Stimulated activated CD8-positive, alpha-beta memory T cell treated with anti-CD3 and anti-CD28 coated beads, Interleukin-2, amount 100 ng/mL, for 1 hour (primary cell): ENCODE measurements around the gene C1QA.
"Not testable (repeated sequence)": the region's sequence is repeated elsewhere in the genome, so short reads cannot be mapped to it uniquely, and the experiment has no call there.

Experiments
- DNase-seq, 2 donors: peaks; one replicate each; pipeline ENCODE4 v3.0.0-alpha.2; 2020; ENCODE audit warnings: low read depth in 2 of 2

The C1QA gene

GRCh38 chr1:22673486-22674409 lies 37.3 kb downstream of the C1QA start:
- DNase-seq = no peak

- DNase-seq = no peak
Measured at GRCh38 chr1:22674410-22674749, 38.0 kb downstream of the C1QA start.

DNA sequence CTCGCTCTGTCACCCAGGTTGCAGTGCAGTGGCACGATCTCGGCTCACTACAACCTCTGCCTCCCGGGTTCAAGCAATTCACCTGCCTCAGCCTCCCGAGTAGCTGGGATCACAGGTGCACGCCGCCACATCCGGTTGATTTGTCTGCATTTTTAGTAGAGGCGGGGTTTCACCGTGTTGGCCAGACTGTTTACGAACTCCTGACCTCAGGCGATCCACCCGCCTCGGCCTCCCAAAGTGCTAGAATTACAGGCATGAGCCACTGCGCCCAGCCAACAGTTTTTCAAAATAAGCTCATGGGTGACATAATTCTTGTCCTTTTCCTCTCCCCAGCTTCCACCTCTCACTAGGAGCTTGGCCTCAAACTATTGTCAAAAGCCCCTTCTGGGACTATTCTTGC lies 39.7 kb downstream of the C1QA start:
- DNase-seq = not testable (repeated sequence)

DNA sequence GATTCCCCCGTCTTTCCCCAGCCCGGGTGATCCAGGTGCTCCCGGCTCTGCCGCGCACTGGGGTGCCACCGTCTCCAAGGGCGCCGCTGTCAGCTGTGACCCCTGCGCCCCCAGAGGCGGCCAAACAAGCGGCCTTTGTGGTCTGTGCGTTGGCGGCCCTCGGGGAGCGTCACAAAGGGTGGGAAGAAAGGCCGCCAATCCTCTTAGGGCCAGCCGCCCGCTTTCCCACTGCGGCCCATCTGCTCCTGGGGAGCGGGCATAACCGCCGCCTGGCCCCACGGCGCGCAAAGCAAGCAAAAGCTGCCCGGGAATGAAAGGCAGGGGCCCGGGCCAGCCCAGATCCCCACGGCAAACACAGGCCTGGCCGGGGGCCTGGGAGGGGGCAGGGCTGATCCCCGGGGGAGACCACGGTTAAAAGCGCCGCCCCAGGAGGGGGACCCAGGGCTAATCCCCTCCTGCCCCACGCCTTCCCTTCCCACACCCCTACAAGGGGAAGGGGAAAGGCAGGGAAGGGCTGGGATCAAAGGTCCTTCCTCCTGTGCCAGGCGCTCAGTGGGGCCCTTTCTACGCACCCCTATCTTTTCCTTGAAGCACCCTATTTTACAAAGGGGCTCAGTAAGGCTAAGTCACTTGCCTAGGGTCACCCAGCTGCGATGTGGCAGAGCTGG lies 40.6 kb downstream of the C1QA start:
- DNase-seq = no peak

- no peak for DNase-seq
Measured at GRCh38 chr1:22677931-22678896, 41.8 kb downstream of the C1QA start.

DNA sequence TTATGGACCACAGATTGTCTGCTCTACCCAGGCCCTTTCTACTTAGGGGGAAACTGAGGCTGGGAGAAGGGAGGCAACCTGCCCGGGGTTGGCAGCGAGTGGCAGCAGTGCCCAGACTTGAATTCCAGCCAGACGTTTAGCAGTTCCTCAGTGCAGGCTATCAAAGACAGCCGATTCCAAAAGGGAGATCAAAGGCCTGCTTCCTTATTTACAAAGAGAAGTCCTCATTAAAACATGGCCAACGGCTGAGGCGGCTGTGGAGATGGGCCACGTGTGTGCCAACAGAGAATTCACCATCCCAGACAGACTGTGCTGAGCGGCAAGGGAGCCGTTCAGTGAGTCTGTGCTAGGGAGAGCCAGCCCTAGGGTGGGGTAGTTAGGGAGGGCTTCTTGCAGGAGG lies 44.3 kb downstream of the C1QA start:
- no peak for DNase-seq

DNA sequence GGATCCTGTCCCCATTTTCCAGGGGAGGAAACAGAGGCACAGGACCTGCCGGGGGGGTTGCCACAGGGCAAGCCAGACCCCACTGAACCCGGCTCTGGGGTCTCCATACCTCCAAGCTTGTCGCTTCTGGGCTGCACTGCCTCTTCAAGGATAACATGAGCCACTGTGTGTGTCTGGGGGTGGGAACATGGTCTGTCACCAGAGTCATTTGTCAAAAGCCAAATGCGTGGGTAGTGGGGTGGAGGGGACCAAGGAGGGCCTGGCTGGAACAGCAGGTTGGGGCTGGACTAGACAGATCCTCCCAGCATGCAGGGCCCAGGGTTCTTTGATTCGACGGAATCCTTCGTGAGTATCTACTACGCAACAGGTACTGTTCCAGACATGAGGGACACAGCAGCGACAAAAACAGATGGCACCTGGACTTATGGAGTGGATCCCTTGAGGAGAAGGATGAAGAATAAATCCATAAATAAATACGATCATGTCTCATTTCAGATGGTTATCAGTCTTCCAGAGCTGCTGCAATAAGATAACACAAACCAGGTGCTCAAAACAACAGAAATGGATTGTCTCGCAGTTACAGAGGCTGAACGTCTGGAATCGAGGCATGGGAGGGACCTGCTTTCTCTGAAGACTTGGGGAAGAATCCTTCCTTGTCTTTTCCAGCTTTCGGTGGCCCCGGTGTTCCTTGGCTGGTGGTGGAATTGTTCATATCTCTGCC lies 45.3 kb downstream of the C1QA start:
- no peak for DNase-seq

DNA sequence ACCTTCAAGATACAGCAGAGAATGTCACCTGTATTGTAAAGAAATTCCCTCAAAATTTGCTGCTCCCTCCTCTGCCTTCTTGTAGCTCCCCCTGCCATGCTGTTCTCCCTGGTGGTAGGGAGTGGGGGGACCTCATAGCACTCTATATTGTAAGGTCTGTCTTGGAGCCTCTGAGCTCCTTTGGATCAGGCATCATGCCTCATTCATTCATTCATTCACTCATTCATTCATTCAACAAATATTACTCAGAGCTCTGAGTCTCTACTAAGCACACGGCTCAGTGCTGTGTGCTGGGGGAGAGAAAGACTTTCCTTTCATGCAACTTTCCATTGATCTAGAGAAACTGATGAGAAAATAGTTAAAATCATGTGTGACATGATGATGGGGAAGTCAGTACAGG lies 47.1 kb downstream of the C1QA start:
- DNase-seq = no peak

GRCh38 chr1:22685591-22686059 lies 49.2 kb downstream of the C1QA start:
- no peak for DNase-seq

DNA sequence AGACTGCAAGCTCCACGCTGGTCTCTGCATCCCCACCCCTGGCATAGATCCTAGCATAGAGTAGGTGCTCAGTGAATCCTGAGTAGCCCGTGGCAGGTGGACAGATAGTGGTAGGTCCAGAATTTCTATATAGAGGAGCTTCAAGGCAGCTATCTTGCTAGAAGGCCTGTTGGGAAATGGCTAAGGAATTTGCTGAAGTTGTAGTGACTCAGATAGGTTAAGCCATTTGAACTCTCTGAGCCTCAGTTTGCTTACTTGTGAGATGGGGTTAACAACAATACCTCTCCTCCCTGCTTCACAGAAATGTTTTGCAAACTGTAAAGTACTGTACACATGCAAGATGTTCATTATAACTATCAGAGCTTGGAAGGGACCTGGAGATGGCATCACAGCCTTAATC lies 50.8 kb downstream of the C1QA start:
- no peak for DNase-seq

DNA sequence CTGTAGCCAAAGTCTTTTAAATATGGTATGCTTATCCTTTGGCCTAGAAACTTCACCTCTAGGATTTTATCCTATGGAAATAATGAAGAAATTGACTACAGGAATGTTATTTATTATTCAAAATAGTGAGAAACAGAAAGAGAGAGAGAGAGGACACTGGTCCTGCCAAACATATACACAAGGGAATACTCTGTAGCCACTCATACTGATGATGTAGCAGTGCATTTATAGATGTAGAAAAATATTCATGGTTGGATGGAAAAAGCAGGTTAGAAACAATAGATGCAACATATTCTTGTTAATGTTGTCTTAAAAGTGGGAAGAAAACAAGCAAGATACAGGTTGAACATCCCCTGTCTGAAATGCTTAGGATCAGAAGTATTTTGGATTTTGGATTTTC lies 52.0 kb downstream of the C1QA start:
- DNase-seq = no peak
